ENCODE data around the gene TTLL12.
"Not testable (repeated sequence)": the region's sequence is repeated elsewhere in the genome, so short reads cannot be mapped to it uniquely, and the experiment has no call there.

Gene TTLL12

DNA sequence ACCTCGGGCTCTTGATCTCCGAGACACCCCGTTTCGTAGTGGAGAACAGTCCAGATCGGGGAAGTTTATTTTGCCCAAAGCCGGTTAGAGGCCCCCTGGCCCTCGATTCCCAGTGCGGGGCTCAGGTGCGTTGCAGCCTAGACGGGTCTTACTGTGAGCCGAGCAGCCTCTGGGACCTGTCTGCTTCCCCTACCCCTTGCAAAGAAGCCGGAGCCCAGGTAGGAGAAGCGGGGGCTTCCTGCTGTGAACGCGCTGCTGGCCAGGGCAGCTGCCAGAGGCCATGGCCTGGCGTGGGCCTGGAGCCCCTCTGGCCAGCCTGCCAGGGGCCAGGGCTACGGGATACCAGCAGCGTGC lies 35.0 kb downstream of the TTLL12 start:
- DNase-seq: no peak

DNA sequence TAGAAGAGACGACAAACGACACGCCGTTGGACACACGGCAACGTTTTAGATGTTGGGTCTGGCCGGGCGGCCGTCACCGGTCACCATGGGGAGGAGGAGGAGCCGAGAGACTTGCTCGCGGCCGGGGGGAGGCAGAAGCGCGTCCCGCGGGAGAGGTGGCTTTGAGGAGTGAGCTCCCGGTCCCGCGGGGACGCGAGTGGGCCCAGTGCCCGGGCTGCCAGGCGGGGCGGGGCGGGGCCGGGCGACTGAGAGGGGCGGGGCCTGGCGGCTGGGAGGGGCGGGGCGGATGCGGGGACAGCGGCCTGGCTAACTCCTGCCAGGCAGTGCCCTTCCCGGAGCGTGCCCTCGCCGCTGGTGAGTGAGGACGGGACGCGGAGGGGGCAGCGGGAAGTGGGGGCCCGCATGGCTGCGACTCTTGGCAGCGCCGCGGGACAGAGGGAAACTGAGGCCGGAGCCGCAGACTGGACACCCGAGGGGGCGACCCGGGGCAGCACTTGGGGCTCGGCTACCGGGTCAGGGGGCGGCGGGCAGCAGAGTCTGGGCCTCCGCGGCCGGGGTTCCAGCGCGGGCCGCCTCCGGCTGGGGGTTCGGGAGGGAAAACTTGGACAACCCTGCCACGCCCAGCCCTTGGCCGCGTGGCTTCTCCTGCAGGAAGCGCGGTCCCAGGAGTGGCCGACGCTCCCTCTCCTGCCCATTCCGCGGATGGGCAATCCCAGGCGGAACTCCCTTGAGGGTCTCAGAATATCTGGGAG lies 35.5 kb downstream of the TTLL12 start, which contains the start of gene TSPO:
Gene TSPO (plus strand): TSS at position 309 of the 752 bp plus-strand sequence. CDS start 7,680 bp downstream, outside the sequence.
- peak; percentile 24 for DNase-seq

DNA sequence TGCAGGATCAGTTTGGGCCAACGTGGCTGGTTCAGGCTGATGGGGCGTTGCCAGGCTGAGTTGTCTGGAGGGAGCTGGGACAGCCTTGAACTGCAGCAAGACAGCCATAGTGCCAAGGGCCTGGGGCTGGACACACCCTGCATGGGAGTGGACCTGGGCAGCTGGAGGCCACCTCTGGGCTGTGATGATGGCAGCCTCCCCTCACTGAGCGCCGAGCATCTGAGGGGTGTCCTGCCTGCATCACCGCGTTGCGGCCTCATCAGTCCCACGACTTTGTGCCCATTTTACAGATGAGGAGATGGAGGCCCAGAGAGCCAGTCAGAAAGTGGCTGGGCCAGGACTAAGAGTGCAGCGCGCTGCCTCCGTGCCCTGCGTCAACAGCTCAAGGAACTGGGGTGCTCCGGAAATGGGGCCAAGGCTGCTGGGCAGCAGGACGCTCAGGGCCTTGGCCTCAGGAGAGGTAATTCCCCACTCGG lies 36.2 kb downstream of the TTLL12 start:
- DNase-seq: no peak

DNA sequence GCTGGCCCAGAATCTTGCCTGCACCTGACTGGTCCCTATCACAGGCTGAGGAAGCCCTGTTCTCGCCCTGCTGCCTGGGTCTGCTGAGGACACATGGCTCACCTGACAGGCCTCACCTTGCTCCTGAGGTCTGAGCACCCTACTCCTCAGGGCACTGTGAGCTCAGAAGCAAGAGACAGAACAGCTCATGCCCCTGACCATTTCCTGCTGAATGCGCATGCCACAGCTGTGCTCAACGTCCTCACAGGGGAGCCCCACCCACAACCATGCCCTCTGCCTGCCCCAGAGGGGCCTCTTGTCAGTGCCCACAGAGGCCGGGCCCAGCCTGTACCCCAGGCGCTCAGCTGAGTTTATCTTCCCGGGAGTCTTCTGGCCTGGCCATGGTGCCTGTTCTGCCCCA lies 38.4 kb downstream of the TTLL12 start:
- peak; percentile 83 for DNase-seq

DNA sequence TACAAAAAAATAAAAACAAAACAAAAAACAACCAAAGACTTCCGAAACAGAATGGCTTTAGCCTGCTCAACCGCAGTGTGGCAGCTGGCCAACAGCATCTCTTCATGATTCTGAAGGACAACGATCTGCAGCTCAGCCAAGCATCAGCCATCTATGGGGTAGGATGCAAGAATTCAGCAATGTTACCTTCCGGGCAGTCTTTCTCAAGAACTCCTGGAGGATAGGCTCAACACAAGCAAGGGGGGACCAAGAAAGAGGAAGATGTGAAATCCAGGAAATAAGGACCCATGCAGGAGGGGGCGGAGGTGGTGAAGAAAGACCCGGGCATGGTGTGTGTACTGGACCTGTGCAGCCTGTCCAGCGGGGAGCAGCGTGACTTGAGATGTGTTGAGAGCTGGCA lies 39.1 kb downstream of the TTLL12 start:
- peak; percentile 89 for DNase-seq

DNA sequence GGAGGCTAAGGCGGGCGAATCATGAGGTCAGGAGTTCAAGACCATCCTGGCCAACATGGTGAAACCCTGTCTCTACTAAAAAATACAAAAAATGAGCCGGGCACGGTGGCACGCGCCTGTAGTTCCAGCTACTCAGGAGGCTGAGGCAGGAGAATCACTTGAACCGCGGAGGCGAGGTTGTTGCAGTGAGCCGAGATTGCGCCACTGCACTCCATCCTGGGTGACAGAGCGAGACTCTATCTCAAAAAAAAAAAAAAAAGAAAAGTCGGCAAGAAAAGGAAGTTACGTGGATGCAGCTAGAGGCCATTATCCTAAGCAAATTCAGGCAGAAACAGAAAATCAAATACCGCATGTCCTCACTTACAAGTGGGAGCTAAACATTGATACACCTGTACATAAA lies 40.6 kb downstream of the TTLL12 start:
- peak; percentile 66 for DNase-seq

DNA sequence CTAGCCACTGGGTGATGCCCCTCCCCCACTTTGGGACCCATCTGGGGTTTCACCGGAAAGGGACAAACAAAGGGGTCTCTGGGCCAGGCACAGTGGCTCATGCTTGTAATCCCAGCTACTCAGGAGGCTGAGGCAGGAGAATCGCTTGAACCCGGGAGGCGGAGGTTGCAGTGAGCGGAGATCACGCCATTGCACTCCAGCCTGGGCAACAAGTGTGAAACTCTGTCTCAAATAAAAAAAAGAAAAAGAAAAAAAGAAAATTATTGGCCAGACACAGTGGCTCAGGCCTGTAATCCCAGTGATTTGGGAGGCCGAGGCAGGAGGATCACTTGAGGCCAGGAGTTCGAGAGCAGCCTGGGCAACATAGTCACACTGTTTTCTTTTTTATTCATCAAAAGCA lies 41.6 kb downstream of the TTLL12 start:
- not testable (repeated sequence) for DNase-seq

DNA sequence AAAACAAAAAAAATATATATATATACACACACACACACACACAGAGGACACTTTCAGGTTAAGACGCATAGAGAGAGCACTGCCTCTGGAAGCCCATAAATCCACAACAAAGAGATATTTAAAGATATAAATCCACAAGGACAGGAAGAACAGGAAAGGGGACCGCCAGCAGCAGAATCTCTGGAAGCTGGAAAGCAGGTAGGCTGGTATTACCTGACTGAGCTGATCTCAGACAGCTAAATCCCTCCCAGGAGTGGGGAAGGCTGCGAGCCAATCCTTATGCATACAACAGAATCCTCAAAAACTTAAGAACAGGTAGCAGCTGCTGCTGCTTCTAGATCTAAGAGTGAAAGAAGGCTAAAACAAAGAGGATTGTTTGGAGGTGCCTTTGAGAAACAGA lies 42.0 kb downstream of the TTLL12 start:
- no peak for DNase-seq

DNA sequence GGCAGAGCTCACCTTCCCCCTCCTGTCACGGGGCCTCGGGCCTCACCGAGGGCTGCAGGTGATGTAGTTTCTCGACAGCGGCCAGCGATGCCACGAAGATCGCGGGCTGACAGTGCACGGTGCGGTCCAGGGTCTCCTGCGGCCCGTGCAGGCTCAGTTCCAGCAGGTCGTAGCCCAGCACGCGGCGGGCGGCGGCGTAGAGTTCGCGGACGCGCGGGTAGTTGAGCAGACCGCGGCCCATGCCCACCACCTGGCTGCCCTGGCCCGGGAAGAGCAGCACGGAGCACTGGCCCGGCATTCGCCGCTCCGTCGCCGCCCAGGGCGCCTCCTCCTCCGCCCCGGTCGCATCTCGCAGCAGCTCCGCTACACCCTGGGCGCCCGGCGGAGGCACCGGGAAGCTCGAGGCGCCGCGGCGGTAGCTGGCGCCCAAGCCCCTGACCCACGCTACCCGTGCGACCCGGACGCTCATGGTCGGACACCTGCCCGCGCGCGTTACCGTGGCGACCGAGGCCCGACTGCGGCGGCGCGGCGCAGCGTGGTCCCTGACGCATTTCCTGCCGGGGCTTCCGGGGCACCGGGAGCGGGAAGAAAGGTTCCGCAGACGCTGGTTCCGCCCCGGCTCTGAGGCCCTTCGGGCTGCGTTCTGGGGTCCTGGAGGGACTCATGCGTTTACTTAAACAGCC lies 43.9 kb downstream of the TTLL12 start, which contains the start of gene MCAT:
Gene MCAT (minus strand): TSS at position 519 of the 683 bp plus-strand sequence. CDS start 50 bp downstream, at position 469.
- DNase-seq: peak; percentile 47

DNA sequence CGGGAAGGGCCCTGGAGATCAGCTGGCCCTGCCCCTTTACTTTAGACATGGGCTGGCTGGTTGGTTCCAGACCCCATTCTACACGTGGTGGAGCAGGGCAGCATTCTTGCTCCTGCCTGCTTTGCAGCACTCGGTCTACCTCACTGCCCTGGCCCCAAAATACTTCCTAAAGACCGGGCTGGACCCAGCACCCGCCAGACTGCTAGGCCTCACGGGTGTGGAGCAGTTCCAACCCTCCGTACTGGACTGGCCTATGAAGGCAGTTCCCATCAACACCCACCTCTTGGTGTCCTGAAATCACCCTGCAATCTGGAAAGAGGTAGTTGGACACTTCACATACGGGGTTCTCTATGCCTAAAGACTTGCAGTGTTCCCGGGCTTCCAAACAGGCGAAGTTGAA lies 50.1 kb downstream of the TTLL12 start:
- DNase-seq: no peak

DNA sequence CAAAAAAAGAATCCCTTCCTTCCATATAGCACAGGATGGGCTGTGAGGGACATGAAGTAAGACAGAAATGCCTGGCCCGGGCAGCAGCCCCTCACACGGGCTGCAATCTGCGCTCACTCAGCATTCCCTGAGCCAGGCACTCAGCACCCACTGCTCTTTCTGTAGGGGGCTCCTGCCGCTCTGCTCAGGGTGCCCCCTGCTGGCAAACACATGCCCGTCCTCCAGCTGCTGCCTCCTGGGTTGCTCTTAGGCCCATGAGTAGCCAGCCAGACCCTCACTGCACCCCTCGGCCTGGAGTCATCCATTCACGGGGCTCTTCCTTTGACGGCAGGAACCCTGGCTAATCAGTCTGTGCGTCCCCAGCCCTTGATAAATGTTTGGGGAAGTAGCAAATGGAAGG lies 50.7 kb downstream of the TTLL12 start:
- no peak for DNase-seq

DNA sequence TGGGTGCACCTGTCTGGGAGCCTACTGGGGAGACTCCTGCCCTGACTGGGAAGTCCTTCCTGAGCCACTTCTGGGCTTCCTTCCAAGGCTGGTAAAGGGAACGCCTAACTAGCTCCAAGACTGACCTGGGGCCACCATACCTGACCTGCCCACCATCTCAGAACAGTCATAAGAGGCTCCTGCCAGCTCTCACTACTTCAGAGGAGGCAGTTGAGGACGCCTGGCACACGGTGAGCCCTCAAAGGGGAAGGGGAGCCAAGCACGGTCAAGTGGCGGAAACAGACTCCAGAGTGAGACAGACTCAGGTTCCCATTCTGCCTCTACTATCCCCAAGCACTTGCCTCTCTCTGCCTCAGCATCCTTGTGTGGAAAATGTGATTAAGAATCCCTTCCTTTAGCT lies 51.4 kb downstream of the TTLL12 start:
- DNase-seq: no peak

DNA sequence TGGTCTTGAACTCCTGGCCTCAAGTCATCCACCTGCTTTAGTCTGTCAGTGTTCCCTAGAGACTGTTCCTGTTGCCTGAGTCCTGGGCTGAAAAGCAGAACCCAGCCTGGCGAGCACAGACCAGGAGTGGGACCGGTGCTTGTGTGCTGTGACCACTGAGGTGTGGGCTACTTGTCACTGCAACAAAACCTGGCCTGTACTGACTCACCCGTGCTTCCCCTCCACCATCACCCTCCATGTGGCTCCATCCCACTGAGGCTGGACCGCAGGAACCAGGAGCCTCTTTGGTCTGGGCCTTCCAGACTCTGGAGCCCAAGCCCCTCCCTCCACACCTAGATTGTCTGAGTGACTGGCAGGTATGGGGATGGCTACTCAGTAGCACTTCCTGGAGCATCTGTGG lies 52.4 kb downstream of the TTLL12 start:
- no peak for DNase-seq

DNA sequence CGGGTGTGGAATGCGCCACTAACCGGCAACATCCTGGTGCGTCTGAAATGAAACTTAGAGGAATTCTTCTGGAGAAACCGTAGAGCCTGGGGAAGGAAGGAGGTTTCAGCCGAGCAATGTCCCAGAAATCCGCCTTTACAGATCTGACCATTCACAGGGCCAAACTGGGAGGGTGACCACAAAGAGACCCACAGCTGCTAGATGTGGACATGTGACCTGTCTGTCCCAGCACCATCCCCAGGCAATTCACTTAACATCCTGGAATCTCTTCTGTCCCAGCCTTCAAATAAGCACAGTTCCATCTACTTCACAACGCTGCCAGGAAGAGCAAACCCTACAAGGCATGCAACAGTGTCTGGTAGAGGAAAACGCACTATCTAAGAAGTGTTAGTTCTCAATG lies 53.5 kb downstream of the TTLL12 start:
- no peak for DNase-seq

DNA sequence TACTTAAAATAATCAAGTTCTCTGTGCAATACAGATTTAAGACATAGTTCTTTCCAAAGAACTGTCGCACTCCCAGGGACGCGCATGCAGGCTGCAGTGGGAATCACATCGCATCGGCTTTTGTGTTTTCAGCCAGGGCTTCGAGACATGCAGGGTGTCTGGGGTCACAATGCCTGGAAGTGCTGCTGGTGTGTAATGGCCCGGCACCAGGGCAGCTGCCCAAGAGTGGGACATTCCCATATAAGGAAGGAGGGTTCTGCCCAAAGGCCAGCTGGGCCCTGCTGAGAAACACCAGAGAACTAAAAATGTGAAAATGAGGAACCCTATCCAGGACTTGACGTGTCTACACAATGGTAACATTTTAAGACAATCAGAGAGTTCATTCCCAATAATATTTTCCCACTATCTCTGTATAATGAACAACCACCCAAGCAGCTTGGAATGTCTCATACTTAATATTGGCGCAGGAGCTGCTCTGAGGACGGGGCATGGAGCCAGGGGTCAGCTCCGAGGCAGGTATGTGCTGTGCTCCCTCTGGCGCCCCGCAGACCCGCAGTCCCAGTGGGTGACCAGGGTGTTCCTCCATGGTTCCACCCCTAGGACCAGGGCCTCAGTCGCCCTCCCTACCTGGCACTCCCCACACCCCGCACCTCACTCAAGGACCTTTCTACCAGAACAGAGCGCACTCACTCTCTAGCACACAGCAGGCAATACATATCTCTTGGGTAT lies 55.0 kb downstream of the TTLL12 start:
- DNase-seq: no peak

DNA sequence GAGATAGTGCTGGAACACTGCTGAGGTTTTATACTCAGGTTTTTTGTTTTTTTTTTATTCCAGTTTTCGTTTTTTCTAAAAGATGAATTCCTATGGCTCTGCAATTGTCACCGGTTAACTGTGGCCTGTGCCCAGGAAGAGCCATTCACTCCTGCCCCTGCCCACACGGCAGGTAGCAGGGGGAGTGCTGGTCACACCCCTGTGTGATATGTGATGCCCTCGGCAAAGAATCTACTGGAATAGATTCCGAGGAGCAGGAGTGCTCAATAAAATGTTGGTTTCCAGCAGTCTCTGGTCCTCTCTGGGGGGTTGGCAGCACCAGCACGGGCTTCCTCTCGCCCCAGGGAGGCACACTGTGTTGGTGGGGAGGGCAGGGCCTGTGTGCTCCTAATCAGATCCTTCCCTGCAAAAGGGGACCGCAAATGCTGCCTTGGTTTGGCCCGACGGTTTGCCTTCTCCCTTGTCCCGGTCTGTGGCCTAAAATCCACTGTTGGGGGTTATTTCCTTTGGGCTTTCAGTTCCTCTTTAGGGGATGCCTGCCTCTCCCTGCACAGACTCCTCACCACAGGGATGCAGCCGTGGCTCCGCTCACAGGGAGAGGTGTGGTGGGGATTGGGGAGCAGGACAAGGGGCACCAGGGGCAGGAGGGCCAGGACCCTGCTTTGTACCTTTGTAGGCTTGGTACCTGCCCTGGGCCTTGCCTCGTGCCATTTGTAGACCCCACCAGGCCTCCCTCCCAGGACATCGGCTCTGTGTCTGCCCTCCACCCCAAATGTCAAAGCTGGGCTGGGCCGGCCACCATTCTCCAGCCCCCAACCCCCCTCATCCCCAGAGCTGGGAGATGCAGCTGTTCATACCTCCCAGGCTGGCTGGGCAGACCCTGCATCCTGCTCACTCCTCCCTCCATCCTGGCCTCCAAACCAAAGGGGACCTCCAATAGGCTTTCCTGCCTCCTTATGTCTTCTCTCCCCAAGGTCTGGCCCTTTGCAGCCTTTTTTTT lies 57.2 kb downstream of the TTLL12 start:
- DNase-seq: peak; percentile 47

DNA sequence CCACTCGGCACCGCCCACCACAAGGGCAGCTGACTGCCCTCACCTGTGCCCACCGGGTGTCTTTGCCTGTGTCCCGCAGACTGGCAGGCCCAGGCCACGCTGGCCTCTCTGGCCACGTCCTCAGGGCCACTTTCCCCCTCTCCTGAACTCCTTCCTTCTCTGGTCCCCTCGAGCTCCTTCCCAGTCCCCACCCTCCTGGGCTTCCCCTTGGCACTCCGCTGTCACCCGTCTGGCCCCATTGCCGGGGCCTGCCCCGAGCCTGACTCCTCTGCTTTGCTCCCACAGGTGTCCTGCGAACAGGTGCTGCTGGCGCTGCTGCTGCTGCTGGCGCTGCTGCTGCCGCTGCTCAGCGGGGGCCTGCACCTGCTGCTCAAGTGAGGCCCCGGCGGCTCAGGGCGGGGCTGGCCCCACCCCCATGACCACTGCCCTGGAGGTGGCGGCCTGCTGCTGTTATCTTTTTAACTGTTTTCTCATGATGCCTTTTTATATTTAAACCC lies 58.0 kb downstream of the TTLL12 start:
- DNase-seq: no peak

DNA sequence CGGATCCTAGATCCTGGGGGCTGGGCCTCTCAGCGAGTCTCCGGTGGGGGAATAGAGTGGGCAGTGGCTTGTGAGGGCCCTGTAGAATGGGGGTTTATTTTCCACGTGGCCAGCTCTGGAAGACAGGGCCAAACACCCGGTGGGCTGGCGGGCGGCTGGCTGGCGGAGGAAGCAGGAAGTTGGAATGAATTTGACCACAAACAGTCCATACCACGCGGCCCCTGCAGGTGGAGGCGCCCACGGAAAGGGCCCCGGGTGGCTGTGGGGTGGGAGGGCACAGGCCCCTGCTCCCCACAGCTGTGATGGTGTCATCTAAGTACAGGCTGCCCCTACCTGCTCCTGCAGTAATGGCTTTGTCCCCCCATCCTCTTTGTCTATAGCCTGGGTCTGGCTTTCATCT lies 58.8 kb downstream of the TTLL12 start:
- peak; percentile 32 for DNase-seq

DNA sequence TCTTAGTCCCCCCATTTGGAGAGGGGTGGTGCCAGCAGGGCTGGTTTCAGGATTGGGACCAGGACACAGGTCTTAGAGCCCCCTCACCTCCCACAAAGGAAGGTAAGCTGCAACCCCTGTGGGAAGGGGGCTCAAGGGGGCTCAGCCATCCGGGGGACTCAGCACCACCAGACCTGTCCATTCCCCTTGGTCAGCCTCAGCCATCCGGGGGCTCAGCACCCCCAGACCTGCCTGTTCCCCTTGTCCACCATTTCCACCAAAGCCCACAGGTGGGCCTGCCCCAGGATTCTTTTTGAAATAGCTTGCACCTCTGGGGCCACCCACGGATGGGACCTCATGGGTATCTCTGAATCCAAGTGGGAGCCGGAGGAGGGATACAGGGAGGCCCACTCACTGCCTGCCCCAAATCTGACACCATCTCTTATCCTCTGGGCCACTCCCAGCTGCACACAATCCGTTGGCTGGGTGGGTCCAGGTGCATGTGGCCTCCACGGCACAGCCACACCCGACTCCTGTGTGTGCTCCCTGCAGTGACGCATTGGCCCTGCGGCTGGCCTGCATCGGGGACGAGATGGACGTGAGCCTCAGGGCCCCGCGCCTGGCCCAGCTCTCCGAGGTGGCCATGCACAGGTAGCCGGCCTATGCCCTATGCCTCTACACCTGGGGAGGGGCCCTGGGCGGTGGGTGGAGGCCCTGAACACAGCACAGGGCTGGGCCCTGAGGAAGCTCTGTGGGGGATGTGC lies 59.6 kb downstream of the TTLL12 start:
- no peak for DNase-seq

DNA sequence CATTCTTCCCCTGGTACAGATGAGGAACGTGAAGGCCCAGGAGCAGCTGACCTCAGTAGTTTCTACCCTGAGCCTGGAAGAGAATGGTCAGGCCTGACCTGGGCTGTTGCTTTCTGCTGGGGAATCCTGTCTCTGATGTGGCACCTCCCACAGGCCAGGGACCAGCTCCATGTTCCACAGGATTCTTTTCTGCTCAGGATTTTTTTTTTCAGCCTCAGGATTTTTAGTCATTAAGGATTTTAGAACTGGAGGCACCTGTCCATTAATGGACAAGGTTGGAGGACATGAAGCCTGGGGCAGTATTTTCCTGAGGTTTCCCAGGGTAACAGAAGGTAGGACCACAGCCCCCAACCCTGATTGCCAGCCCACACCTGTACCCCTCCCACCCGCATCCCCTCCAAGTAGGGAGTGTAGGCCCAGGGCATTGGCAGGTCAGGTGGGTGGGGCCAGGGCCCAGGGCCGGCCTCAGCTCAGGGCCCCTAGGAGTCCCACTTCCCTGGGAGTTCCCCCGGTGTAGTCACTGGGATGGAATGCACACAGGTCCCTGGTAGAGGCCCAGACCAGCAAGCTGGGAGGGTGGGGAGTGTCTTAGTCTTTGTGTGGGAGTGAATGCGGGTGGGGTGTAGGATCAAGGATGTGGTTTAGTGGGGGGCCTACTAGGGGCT lies 60.3 kb downstream of the TTLL12 start:
- DNase-seq: no peak

DNA sequence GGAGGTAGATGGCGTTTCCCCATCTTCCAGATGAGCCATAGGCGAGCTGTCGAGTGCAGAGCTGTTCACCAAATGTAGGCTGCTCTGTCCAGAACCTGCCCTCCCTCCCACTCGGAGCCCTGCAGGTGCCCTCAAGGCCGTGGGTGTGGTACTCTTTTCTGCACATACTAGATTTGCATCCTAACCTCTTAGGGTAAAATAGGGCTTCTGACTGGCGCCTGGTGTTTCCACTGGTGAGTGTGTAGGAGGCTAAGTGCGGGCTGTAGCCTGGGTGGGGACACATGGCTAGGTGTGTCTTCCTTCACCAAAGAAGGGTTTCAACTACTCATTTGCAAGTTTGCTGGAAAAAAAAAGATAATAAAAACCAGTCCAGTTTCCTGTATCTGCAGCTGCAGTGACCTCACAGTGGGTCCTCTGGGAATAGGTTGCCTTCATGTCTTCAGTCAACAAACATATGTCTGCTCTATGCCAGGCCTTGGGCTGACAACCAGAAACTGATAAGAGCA lies 67.9 kb downstream of the TTLL12 start:
- peak; percentile 74 for DNase-seq
